ENCODE measurements around the gene REX1BD.

DNA sequence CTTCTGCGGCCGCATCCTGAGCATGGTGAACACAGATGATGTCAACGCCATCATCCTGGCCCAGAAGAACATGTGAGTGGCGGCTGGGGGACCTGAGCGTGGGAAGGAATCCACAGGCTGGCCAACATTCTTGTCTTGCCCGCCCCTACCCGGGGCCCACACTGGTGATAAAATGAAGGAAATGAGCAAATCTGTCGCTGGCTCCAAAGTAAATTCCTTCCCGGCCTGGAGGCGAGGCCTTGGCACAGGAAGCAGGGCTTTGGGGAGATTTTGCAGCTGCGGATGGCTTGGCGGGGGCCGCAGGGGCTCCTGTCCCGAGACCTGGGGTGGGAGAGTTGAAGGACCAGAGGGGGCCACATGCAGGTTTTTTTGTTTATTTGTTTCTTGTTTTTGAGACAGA, 26.5 kb upstream of the REX1BD start:
- TF ChIP-seq, protein P1, sequence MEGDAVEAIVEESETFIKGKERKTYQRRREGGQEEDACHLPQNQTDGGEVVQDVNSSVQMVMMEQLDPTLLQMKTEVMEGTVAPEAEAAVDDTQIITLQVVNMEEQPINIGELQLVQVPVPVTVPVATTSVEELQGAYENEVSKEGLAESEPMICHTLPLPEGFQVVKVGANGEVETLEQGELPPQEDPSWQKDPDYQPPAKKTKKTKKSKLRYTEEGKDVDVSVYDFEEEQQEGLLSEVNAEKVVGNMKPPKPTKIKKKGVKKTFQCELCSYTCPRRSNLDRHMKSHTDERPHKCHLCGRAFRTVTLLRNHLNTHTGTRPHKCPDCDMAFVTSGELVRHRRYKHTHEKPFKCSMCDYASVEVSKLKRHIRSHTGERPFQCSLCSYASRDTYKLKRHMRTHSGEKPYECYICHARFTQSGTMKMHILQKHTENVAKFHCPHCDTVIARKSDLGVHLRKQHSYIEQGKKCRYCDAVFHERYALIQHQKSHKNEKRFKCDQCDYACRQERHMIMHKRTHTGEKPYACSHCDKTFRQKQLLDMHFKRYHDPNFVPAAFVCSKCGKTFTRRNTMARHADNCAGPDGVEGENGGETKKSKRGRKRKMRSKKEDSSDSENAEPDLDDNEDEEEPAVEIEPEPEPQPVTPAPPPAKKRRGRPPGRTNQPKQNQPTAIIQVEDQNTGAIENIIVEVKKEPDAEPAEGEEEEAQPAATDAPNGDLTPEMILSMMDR (IDR thresholded peaks at IDR 0.05; ENCODE audit: low read depth, low read length, missing input control): no peak
- TF ChIP-seq, protein P2, sequence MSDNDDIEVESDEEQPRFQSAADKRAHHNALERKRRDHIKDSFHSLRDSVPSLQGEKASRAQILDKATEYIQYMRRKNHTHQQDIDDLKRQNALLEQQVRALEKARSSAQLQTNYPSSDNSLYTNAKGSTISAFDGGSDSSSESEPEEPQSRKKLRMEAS (IDR thresholded peaks at IDR 0.05): no peak
- TF ChIP-seq RAD21 (IDR thresholded peaks at IDR 0.05) (no peak), GABPA (IDR thresholded peaks at IDR 0.05 in 1 of 2, conservative IDR thresholded peaks at IDR 0.05 in 1 of 2) (no peak)

Data from liver (tissue), 3 donors.